ENCODE data around the gene SVIL.

Gene SVIL

GRCh38 chr10:29658984-29659965 is 24.5 kb upstream of the SVIL start:
- peak overlapping the region; percentile 58 for H3K4me3 Mint-ChIP-seq
- peaks cover 40% of the 10 kb centered on the region for H3K4me1 Mint-ChIP-seq
- peak; percentile 54 to 84 for DNase-seq (ENCODE audit: low spot score in 2 of 2)
- peaks cover 22% of the 10 kb centered on the region for H3K36me3 Mint-ChIP-seq
- no peaks in the 10 kb centered on the region for H3K9me3 Mint-ChIP-seq
- peak; percentile 97 for ATAC-seq
- H3K27ac Mint-ChIP-seq = peak overlapping the region; percentile 74

DNA sequence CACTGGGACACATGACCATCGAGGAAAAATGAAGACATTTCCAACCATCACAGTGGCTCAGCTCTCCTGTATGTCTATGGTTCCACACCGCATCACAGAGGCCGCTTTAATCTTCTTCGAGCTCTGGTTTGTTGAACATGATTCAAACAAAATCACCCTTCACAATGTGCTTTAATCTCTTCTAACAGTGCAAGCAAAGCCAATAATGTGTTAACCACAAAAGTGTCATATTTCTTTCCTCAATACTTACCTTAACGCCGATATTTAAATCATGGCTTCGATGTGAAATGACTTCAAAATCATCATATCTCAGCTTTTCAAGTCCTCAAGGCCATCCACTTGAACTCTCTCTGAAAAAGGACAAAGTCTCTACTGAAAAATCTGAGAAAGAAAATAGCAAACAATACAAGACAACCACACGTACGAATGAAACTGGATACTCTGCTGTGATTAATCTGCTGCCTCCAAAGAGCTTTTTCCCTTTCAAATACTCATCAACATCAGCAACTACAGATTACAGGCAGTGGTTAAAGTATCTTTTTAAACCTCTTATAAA is 23.0 kb upstream of the SVIL start:
- Mint-ChIP-seq H3K27ac (peak overlapping the region; percentile 35), H3K4me3 (peak overlapping the region; percentile 58), H3K9me3 (no peaks in the 10 kb centered on the region), H3K4me1 (peaks cover 40% of the 10 kb centered on the region), H3K36me3 (peaks cover 22% of the 10 kb centered on the region)
- peak; percentile 68 for ATAC-seq
- no peak for DNase-seq (ENCODE audit: low spot score in 2 of 2)

GRCh38 chr10:29656451-29656992 is 21.8 kb upstream of the SVIL start:
- no peak overlapping the region for H3K4me3 Mint-ChIP-seq
- H3K4me1 Mint-ChIP-seq = peaks cover 42% of the 10 kb centered on the region

GRCh38 chr10:29652192-29652591 is 17.4 kb upstream of the SVIL start:
- no peak overlapping the region for H3K27ac Mint-ChIP-seq
- H3K4me3 Mint-ChIP-seq = no peak overlapping the region
- H3K9me3 Mint-ChIP-seq = no peaks in the 10 kb centered on the region
- DNase-seq (ENCODE audit: low spot score in 2 of 2) (no peak), ATAC-seq (no peak)
- peaks cover 12% of the 10 kb centered on the region for H3K36me3 Mint-ChIP-seq
- H3K4me1 Mint-ChIP-seq = peaks cover 43% of the 10 kb centered on the region

More at GRCh38 chr10:29656451-29656992, 21.8 kb upstream of the SVIL start:
- ATAC-seq = no peak
- Mint-ChIP-seq H3K9me3 (no peaks in the 10 kb centered on the region), H3K27ac (no peak overlapping the region), H3K36me3 (peaks cover 22% of the 10 kb centered on the region)
- DNase-seq (ENCODE audit: low spot score in 2 of 2) = no peak

- peaks cover 44% of the 10 kb centered on the region for H3K4me1 Mint-ChIP-seq
- DNase-seq (ENCODE audit: low spot score in 2 of 2) = no peak
- ATAC-seq = no peak
- no peak overlapping the region for H3K4me3 Mint-ChIP-seq
- H3K27ac Mint-ChIP-seq = no peak overlapping the region
- peaks cover 11% of the 10 kb centered on the region for H3K36me3 Mint-ChIP-seq
- no peaks in the 10 kb centered on the region for H3K9me3 Mint-ChIP-seq
These were observed 17.0 kb upstream of the SVIL start for GRCh38 chr10:29651767-29652166.

- Mint-ChIP-seq H3K4me1 (peaks cover 47% of the 10 kb centered on the region), H3K4me3 (no peak overlapping the region), H3K9me3 (no peaks in the 10 kb centered on the region), H3K27ac (no peak overlapping the region), H3K36me3 (peaks cover 6% of the 10 kb centered on the region)
- ATAC-seq = no peak
- DNase-seq (ENCODE audit: low spot score in 2 of 2) = no peak
These were observed 15.8 kb upstream of the SVIL start for GRCh38 chr10:29650552-29650944.

DNA sequence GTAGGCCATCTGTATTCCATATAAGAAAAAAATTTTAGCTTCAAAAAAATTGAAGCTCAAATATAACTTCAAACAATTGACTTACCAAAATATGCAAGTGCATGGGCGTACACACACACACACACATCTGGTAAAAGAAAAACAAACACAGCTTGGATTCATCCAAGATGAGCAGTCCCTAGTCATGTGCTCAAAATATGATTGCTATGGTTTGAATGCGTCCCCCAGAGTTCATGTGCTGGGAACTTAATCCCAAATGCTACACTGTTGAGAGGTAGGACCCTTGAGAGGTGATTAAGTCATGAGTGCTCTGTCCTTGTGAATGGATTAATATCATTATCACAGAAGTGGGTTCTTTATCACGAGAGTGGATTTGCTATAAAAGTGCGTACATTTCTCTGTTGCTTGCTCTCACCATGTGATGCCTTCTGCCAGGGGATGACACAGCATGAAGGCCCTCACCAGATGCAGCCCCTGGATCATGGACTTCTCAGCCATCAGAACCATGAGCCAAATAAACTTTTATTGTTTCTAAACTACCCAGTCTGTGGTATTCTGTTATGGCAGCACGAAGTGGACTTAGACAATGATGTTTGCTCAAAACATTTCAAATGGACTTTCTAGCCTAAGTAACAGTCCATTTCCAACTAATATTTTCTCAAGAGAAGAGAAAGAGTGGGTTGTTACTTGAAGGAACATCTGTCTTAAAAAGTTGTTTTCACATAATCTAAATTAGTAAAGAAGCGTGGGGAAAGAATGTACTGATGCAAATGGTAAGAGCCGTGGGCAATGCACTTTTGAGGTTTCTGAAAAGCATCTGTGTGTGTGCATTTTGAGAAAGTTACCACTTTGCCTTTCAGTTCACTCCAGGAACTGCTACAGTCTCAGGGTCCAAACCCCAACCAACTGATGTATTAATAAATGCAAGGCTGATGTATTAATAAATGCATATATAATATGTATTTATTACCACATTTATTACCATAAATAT is 15.1 kb upstream of the SVIL start:
- DNase-seq (ENCODE audit: low spot score in 2 of 2) (no peak), ATAC-seq (no peak)
- peaks cover 6% of the 10 kb centered on the region for H3K36me3 Mint-ChIP-seq
- no peak overlapping the region for H3K4me3 Mint-ChIP-seq
- no peaks in the 10 kb centered on the region for H3K9me3 Mint-ChIP-seq
- H3K27ac Mint-ChIP-seq = no peak overlapping the region
- peaks cover 47% of the 10 kb centered on the region for H3K4me1 Mint-ChIP-seq

GRCh38 chr10:29648983-29649268 is 14.2 kb upstream of the SVIL start:
- Mint-ChIP-seq H3K36me3 (peaks cover 6% of the 10 kb centered on the region), H3K9me3 (no peaks in the 10 kb centered on the region), H3K4me3 (no peak overlapping the region), H3K4me1 (peaks cover 54% of the 10 kb centered on the region), H3K27ac (no peak overlapping the region)
- ATAC-seq = no peak
- no peak for DNase-seq (ENCODE audit: low spot score in 2 of 2)

DNA sequence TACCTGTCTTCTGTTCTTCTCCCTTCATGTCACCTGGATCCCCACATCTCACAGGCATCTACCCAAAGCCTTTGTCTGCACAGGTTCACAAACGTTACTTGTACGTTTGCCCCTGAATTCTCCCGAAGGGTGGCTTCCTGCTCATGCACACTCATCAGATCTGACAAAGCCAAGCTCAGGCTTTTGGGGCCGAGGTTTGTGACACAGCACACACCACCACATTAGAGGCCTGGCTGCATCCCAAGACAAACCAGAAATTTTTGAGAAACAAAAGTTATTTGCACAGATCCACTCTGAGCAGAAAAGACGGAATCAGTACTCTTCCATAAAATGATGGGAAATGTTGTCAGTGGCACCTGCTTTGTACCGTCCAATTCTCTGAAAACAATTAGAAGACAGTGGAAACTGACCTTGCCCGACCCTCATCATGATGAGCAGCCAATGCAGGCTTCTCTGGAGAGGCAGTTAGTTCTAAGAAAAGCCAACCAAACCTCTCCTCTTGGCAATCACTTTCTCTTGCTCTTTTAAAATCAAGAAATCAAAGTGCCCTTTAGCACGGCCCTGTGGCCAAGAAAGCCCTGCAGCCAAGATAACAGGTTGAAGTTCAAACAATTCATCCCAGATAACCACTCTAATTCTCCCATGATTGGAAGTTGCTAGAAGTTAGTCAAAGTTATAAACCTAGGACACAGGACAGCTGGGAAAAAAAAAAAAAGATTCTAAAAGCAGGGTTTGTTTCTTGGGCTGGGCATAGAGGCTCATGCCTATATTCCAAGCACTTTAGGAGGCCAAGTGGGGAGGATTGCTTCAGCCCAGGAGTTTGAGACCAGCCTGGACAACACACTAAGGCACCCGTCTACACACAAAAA is 13.6 kb upstream of the SVIL start:
- H3K4me3 Mint-ChIP-seq = peak overlapping the region; percentile 57
- peaks cover 6% of the 10 kb centered on the region for H3K36me3 Mint-ChIP-seq
- peak overlapping the region; percentile 20 for H3K27ac Mint-ChIP-seq
- H3K4me1 Mint-ChIP-seq = peaks cover 54% of the 10 kb centered on the region
- no peaks in the 10 kb centered on the region for H3K9me3 Mint-ChIP-seq
- no peak for DNase-seq (ENCODE audit: low spot score in 2 of 2)
- peak; percentile 83 for ATAC-seq

DNA sequence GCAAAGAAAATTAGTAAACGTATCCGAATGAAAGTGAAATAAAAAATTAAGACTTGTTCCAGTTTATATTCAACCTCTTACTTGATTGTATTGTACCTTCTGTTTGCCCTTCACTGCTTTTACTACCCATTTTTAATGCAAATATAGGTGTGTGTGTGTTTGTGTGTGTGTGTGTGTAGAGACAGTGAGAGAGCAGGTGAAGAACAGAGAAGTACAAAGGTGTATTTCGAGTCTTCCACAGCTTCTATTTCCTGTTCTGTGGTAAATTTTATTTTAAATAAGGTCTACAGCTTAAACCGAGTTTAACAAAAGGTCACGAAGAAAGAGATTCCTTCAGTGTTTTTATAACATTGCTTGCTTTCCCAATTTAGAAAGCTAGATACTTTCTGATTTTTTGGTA is 12.7 kb upstream of the SVIL start:
- ATAC-seq (no peak), DNase-seq (ENCODE audit: low spot score in 2 of 2) (no peak)

DNA sequence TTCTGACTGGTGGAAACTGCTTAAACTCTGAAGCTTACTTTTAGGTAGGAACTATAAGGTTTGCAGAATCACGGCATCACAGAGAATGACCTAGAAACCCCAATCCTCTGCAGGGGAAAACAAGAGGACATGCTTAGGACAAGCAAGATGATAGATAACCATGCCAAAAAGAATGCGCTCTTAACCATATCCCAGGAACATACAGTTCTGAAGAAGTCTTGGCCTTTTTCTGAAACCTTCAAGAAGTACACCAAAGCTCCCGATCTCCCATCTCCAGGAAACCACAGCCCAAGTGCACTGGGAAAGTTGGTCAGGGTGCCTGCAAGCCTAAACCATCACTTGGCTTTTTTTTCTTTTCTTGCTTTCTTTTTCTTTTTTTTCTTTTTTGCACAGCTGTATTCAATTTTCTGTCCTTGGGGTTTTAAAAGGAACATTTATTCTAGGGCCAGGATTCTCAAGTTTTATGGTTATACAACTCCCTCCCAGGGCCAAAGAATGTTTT is 12.2 kb upstream of the SVIL start:
- Mint-ChIP-seq H3K9me3 (no peaks in the 10 kb centered on the region), H3K27ac (no peak overlapping the region), H3K36me3 (peaks cover 6% of the 10 kb centered on the region), H3K4me3 (peak overlapping the region; percentile 57), H3K4me1 (peaks cover 54% of the 10 kb centered on the region)
- ATAC-seq (peak; percentile 52), DNase-seq (ENCODE audit: low spot score in 2 of 2) (no peak)

More for the DNA sequence above, 12.7 kb upstream of the SVIL start:
- Mint-ChIP-seq H3K4me1 (peaks cover 54% of the 10 kb centered on the region), H3K36me3 (peaks cover 6% of the 10 kb centered on the region), H3K4me3 (peak overlapping the region; percentile 57), H3K9me3 (no peaks in the 10 kb centered on the region), H3K27ac (no peak overlapping the region)

- Mint-ChIP-seq H3K4me1 (peaks cover 50% of the 10 kb centered on the region), H3K36me3 (peaks cover 6% of the 10 kb centered on the region)
These were observed 11.6 kb upstream of the SVIL start for GRCh38 chr10:29646238-29646902.

DNA sequence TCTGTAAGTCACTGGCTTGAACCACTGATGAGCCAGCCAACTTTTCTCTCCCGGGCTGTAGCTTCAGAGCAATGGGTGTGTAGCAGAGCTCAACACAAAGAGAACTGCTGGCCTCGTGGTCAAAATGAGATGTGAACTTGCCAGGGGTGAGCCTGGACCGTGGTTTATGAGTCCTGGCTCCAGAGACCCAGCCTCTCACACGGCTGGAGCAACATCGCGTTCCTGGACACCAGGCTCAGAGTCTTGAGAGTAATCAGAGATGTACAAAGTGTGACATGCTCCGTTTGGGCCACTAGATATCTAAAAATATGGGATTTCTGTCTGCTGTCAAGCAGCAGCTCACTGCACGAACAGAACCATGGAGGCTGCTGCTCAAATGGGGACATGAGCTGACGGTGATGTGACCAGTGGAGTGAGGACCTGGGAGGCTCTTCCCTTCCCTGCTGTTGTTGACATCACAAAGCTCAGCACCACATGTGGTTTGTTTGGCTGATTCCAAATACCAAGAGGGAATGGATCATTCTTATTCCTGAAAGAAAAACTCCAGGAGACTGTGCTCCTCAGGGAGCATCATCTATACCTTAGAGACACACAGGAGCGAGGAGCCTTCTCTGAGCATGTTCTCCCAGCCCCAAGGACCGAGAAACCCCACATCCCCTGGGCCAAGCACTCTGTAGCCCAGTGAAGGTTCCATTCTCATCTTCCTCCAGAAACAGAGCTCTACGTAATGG is 9.2 kb upstream of the SVIL start:
- no peak for DNase-seq (ENCODE audit: low spot score in 2 of 2)
- peaks cover 6% of the 10 kb centered on the region for H3K36me3 Mint-ChIP-seq
- no peak overlapping the region for H3K4me3 Mint-ChIP-seq
- H3K9me3 Mint-ChIP-seq = no peaks in the 10 kb centered on the region
- ATAC-seq = no peak
- H3K4me1 Mint-ChIP-seq = peaks cover 49% of the 10 kb centered on the region
- H3K27ac Mint-ChIP-seq = no peak overlapping the region

More at GRCh38 chr10:29646238-29646902, 11.6 kb upstream of the SVIL start:
- DNase-seq (ENCODE audit: low spot score in 2 of 2) (no peak), ATAC-seq (peak; percentile 86)
- peak overlapping the region; percentile 18 for H3K27ac Mint-ChIP-seq
- H3K4me3 Mint-ChIP-seq = peak overlapping the region; percentile 57
- H3K9me3 Mint-ChIP-seq = no peaks in the 10 kb centered on the region

Data from stimulated activated effector memory CD8-positive, alpha-beta T cell treated with anti-CD3 and anti-CD28 coated beads, Interleukin-12 subunit alpha, Interleukin-12 subunit beta, amount 100 ng/mL, for 72 hours (primary cell).